Stimulated activated CD4-positive, alpha-beta T cell treated with anti-CD3 and anti-CD28 coated beads, TNF-alpha, amount 100 ng/mL, for 24 hours (primary cell): ENCODE data around the gene GSC2.
A peak's percentile ranks its signal among the peaks of the same experiment; 100 is the strongest.

Experiments used
- DNase-seq, 3 experiments: peaks; one replicate each; pipeline ENCODE4 v3.0.0-alpha.2; 2020; ENCODE audit warnings: low read depth in 3 of 3

Gene GSC2

DNA sequence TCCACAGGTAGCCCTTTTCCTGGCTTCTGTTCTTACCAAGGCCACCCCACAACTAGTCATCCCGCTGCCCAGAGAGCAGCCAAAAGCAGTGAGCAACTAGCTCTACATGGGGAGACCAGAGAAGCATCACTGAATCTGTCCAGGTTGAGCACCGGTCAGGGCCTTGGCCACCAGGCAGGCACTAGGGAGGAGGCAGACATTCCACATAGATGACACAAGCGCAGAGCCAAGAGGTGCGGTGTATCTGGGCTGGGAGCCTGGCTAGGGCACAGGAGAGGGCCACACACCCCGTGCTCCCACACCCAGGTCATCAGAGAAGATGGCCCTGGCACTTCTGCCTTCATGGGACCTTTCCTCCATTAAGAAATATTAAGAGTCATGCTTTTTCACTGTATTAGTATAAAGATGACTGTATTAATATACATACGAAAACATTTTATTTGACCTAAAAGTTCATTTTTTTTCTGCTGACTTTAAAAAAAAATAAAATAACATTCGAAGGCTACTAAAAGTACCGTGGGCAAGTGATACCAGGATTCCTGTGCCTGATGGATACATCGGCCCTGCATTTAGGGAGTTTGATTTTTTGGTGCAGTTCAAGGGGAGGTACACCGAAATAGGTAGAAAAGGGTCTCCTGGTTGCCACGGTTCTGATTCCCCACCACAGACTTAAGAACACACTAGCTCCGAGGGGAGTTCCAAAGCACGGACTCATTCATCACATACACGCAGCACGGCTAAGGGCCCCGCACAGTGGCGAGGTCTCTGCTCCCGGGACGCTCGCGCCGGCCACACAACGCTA is 29.1 kb downstream of the GSC2 start:
- no peak for DNase-seq

DNA sequence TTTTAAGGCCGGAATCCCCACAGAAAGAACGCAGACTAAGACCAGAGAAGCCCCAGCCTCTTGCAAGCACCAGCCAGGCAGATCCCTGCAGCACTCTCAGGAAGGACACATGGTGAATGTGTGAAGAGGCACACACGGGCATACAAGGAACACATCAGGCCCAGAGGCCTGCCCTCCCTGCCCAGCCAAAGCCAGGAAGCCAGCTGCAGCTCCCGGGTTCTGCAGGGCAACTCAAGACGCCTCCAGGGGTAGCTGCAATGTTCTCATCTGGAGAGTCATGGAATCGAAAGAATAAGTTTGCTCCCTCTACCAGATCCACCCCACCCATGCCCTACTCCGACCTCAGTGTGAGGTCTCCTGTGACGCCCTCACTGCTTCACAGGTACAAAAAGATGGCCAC is 30.1 kb downstream of the GSC2 start:
- DNase-seq: no peak

DNA sequence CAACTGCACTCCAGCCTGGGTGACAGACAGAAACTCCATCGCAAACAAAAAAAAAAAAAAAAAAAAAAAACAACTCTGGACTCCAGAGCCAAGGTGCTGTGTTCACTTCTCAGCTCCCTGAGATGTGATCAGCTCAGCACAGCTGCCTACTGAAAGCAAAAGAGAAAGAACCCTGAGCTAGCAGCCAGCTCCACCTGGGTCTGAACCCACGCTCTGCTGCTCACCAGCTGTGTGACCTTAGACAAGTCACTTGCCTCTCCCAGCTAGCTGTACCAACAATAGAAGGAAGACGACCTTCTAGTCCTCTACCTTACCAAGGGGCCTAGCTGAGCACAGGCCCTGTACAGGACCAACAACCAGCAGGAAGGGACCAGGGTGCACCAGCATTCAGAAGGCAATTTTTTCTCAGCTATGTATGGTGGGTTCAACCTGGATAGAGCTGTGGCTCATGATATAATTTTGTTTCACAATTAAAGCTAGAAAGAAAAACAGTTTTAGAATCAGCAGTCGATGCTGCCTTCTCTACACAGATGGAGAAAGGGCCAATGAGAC is 31.7 kb downstream of the GSC2 start:
- peak in 1 of 3 experiments; percentile 23 for DNase-seq

DNA sequence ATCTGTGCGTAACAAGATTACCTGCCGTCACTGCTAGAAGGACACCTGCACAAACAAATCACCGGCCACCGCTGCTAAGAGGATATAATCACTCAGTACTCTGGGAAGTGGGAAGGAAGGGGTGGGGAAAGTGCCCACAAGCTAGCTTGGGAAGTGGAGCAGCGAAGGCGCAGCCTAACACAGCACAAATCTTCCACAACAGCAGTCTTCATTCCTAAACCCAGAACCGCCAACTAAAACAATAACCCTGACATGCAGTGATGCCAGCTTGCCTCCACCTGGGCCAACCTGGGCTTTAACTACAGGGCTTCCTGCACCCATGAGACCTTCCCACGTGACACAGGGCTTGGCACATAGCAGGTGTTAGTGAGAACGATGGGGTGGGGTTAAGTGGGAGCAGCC is 33.0 kb downstream of the GSC2 start:
- DNase-seq: no peak

DNA sequence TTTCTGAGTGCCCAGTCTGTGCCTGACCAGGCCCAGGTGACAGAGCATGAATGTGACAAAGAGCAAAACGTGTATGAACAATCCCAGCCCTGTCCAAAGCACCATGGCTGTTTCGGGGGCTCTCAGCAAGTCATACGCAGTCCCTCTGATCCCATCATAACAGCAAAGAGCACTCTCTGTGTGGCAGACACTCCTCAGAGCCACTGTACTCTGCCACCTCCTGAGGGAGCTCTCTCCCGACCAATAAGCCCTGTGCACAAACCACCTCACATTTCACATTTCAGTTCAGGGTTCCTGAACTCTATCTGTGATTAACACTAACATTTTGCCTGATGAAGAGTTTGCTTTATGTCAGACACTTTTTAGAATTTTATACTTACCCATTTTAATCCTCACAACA is 34.5 kb downstream of the GSC2 start:
- DNase-seq: no peak

DNA sequence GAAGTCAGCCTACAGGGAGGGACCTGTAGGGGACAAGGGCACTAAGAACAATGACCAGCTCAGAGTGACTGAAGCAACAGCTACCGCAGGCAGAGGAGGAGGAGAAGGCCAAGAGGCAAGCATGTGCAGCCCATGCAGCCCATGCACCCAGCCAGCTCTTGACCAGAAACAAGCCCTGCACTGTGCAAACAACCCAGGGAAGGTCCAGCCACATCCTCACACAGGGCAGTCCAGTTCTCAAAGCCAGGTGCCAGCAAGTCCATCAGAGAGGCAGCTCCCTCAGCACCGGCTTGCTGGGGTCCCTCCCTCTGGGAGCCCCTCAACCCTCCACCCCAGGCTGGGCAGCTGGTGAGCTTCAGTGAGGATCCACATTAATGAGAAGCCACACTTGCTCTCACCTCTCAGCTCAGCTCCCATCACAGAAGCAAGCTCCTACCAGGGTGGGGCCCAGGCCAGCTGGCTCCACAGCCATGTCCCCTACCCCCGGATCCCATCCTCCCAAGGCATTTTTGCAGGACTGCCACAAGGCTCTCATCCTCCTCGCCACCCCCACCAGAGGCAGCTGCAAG is 35.0 kb downstream of the GSC2 start:
- DNase-seq: no peak

DNA sequence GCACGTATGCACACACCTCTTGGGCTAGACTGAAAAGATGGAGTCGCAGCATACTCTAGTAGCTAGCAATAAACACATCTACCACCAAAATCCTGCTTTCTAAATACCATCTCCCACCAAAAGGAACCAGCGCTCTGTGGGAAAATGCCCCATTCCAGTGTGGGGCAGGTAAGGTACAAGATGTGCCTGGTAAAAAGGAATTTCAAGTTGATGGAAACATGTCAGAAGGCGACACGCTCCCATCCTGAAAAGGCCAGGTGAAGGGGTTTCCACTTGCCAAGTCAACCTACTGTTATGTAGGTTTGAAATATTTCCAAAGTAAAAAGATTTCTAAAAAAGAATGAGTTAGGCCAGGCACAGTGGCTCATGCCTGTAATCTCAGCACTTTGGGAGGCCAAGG is 36.7 kb downstream of the GSC2 start:
- DNase-seq: no peak

DNA sequence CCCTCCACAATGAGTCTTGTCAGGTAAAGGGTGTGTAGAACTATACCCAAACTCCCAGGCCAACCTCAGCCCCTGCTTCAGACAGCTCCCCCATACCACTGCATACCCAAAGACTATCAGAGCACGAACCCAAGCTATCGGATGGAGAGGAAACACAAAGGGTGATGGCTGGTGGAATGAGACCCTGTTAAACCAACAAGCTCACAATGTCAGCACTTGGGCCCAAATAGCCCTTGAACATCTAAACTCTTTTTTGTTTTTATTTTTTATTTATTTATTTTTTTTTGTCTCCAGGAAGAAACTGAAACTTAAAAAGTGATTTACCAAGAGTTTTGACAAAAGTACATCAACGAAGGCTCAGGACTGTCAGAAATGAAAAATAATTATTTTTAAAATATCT is 38.5 kb downstream of the GSC2 start:
- DNase-seq: no peak

DNA sequence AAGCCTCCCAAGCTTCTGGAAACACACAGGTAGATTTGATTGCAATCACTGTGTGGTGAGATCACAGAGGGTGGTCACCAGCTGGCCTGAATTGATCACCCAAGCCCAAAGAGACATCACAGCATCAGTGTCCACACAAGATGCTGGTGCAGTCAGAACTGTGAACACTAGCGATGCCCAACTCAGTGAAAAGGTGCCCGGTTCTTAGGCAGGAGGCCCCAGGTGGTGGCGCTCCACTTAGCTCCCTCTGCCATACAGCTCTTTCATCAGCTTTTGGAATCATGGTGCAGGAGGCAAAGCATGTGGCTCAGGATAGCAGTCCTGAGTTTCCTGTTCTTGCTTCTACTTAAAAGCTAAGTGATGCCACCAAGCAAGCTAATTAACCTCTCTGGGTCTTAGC is 39.0 kb downstream of the GSC2 start:
- DNase-seq: no peak

DNA sequence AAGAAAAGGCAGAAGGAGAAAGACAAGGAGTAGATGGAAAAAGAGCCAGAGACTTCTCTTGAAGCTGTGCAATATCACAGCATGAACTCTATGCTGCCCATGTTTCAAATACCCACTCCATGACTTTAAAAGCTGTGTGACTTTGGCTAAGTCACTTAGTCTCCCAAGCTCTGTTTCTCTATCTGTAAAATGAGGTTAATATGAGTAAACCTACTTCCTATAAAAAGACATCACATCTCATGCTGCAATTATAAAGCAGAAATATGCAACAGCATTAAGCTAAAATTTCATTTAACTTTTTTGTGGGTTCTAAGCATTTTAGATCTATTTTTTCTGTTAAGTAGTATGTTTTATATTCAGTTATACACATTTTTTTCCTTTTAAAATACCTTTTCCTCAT is 39.4 kb downstream of the GSC2 start:
- no peak for DNase-seq

DNA sequence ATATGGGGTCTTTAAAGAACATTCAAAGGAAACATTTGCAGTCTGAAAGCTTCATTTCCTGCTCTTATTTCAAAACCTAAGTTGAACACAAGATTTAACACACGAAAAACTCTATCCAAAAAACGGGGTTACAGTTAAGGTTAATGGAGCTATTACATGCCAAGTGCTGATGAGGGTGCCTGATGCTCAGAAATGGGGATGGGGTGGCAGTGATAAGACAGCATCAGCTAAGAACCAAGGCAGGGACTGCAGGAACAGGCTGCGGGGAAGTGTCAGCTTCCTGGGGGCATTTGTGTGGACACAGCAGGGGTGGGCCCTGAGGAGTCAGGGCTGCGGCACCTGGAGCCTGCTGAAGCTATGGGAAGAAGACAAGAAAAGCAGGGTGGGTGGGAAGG is 40.0 kb downstream of the GSC2 start:
- no peak for DNase-seq

DNA sequence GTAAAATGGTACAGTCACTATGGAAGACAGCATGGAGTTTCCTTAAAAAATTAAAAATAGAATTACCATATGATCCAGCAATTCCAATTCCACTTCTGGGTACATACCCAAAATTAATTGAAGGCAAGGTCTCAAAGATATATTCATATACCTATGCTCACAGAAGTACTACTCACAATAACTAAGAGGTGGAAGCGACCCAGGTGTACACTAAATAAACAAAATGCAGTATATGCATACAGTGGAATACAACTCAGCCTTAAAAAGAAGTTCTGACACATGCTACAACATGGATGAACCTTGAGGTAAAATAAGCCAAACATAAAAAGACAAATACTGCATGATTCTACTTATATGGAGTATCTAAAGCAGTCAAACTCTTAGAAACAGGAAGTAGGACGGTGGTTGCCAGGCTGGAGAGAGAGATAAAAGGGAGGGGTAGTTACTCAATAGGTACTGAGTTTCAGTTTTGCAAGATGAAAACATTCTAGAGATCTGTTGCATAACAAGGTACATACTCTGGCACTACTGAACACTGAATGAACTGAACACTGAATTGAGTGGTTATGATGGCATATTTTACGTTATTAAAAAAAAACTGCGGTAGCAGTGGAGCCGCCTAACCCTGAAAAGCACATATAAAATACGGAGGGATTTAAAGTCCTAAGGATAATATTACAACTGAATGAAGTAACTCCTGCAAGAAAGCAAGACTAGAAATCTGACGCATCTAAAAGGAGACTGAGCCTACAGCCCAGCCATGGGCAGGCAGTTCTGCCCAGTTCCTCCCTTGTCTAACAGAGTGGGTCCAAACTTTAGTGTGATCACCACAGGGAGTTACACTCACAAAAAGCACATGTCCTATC is 40.7 kb downstream of the GSC2 start:
- DNase-seq: peak in 2 of 3 experiments; percentile 25 to 27

DNA sequence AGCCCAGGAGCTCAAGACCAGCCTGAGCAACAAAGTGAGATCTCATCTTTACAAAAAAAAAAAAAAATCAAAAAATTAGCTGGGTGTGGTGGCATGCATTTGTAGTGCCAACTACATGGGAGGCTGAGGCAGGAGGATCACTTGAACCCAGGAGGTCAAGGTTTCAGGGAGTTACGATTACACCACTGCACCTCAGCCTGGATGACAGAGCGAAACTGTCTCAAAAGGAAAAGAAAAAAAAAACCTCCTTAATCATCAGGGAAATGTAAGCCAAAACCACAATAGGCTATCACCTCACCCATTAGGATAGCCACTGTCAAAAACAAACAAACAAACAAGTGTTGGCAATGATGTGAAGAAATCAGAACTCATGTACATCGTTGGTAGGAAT is 41.3 kb downstream of the GSC2 start:
- DNase-seq: no peak

DNA sequence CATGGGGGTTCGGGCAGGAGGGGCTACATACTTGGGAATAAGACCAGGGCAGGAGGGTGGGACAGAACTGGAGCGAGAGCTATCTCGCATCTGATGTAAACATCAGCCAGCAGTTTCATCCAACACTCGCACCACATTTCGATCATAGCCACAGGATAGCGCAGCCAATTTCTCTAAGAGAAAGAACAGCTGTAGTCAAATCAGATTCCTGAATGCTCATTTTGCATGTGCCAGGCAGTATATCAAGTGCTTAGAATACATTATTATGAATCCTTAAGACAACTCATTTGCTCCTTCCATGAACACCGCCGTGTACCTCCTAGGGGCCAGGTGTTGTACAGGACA is 42.4 kb downstream of the GSC2 start:
- no peak for DNase-seq

DNA sequence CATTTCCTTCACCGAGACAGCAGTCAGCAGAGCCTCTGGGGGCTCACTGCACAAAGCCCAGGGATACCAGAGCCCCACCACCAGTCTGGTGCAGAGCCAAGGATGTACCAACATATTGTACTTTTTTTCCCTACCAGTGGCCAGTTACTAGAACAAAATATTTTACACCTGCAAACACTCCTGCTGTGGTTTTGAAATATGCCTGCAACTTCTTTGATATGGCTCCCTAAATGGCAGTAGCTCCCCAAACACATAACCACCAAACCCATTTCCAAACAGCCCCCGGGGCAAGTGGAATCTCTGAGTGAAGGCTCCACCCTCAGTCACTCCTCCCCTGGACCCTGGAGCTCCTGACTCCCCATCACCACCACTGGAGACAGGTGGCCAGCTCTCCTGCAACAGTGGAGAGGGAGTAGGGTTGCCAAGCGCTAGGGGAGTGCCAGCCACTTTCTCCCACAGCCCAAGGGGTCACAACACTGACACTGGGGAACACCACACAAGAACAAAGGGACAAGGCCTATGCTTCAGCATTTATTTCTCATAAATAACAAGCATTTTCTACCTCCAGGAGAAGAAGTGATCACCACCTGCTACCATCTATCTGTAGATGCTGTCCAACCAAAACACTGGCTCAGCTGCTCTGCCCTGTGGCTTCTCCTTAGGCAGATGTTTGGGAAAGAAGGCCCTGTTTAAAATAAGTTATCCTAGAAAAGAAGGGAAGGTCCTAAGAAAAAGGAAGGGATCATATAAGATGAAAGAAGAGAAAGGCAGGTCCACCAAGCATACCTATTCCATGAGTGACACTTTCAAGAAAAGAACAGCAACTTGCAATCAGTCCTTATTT is 43.0 kb downstream of the GSC2 start:
- DNase-seq: no peak

DNA sequence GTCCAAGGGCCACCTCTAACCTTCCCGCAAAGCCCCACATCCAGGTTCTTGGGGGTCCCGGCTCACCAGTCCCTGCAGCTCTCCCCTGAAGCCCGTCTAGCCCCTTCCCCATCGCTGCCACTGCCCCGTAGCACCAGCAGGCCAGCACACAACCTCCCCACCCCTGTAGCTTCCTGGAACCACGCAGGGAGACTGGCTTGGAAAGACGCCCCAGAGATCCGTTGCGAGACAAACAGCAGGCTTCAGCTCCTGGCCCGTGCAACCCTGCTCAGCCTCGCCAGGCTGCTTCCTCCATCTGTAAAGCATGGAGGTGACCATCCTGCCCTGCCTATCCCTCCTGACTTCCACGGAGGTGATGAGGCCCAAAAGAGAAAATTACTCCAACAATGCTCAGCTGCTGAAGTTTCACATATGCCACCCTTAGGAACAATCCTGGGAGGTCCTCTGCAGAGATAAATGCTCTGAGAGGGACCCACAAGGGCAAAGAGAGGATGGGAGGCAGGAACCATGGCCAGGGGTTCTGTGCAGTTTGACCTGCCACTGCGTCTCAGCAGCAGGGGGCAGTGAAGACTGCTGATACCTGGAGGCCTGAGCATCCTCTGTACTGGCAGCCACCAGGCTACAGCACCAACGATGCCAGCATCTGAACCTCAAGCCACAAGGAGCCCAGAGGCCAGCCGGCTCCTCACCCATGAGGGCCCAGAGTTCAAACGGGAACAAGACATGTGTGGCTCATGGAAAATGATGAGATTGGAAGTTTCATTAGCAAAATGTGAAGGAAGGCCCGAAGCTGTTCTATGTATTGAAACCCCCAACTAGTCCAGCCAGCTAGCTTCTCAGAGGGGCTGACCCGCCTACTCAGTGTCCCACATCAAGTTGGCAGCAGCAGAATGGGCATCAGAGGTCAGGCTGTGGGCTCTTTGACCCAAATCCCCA is 44.0 kb downstream of the GSC2 start:
- DNase-seq: peak in 2 of 3 experiments; percentile 20 to 34

DNA sequence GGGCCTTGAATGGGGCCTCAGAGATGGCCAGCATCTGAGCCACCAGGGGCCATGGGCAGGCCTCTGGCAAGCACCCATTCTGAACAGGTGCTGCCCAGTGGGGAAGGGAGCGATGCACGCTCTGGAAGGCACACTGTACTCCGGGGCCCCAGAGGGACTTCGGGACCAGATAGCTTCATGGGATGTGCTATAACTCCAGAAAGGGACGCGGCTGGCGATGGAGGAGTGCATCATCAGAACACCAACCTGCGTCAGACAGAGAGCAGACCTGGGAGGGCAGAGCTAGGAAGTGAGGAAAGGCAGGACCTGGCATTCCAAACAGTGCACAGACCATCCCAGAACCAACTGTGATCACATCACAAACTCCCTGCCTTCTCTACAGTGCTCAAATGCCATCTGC is 44.6 kb downstream of the GSC2 start:
- no peak for DNase-seq

DNA sequence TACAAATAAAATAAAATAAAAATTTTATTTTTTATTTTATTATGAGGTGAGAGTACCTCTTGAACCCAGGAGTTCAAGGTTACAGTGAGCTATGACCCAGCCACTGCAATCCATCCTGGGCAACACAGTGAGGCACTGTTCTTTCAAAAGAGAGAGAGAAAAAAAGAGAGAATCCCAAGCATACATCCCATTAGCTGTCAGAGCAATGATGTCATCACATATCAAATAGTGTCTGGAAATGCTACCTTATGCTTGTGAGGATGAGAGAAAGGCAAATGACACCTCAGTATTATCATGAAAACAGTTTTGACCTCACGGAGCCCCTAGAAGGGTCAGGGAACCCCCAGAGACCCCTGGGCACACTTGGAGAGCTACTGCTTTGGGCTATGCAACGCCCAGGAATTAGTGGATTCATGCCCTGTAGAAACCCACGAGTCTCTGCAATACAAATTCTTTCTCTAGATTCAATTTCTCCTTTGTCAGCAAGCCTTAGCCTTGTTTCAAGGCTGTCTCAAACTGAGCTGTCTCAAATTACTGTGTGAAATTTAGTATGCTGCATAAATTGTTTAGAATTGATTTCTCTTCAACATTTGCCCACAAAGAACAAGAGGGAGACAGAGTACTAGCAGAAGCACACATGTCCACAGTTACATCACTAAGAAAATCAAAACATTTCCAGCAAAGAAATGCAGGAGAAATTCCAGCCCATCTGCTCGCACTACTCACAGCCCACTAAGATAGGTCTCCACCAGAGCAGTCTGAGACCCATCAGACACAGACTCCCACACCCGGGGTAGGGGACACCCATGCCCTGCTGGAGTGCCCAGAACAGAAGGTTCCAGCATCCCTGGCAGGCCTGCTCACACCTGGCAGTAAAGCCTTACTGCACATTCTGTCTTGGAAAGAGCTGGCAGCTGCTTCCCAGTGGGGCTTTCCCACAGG is 45.9 kb downstream of the GSC2 start:
- no peak for DNase-seq

DNA sequence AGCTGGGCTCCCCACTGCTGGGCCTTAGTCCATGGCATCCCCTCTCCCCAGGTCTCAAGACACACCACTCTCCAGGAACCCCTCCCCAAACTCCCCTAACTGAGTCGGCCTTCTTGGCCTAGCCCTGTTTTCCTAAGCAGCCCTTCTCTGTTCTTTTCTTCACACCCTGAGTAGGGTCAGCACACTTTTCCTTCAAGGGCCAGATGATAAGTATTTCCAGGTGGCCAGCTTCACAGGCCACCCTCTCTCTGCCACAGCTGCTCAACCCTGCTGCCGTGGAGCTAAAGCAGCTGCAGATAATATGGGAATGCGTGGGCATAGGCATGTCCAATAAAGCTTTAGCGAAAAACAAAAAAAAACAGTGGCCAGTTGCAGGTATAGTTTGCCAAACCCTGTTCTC is 51.9 kb downstream of the GSC2 start:
- DNase-seq: no peak
